Measurements from ENCODE around the gene SMNDC1.
A peak's percentile ranks its signal among the peaks of the same experiment; 100 is the strongest.
"Not testable (repeated sequence)": the region's sequence is repeated elsewhere in the genome, so short reads cannot be mapped to it uniquely, and the experiment has no call there.

SMNDC1 gene

DNA sequence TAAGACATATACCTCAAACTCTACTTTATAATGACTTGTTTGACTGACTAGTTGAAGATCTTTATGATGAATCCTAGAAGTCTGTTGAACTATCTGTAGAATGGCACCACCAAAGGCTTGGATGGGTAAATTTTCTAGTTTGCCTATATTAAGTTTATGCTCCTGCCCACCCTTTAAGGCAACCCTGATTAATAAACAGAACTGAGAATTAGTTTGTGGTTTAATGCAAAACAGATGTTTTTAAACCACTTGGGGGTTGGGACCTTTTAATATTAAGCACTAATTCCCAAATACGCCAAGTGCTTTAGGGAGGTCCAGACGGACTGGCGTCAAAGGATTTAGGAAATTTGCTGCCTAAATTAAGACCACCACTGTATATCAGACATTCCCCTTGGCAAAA lies 20.5 kb downstream of the SMNDC1 start:
- DNase-seq (ENCODE audit: low spot score), result no peak

DNA sequence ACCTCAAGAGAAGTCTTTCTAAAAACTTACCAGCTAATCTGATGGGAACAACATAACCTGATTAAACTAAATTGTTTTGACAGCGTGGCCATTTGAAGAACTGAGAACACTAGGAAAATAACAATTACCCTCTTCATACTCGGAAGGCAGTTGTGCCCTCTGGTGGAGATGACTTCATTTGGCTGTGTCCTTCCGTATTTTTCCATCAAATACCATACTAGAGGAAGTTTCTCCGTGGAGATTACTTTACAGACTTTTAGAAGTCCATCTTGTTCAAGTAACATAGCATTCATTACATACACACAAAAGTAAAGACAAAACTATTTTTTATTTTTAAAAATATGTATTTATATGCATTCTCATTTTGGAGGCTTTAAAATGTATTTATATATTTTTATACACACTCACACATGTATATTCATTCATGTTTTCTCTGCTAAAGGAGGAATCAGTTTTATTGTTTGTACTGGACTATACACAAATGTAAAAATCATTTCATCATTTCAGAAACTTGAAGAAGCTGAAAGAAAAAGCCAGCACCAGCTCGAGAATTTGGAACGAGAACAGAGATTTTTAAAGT lies 25.2 kb downstream of the SMNDC1 start:
- DNase-seq (ENCODE audit: low spot score), result peak; percentile 69

DNA sequence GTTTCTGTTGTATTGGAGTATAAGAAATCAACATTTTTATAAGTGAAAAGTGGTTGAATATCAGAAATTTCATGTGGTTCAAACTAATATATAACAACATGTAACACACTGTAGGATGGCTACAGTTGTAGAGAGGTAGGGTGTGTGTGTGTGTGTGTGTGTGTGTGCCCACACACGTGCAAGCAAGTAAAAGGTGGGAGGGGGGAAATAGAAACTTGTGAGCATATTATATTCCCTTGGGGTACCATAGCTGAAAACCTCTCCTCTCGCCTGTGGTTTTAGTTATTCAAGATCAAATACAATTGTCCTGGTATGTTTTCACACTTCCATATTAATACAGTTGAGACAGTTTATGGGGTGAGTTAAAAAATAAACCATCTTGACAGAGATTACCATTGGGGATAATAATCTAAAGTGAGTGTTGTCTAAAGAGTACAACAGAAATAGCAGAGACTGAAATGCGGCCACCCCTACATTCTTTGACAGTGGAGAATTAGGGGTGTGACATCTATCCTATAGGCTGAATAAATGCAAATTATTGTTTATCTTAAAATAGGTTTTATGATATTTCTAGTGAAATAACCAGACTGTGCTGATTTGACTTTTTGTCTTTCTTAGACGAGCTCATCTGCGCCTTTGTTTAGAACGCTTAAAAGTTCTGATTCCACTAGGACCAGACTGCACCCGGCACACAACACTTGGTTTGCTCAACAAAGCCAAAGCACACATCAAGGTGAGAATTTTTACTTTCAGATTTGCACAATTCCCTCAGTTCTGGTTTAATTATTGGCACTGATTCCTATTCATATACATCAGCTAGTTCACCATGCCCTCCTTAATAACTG lies 25.9 kb downstream of the SMNDC1 start:
- no peak for DNase-seq (ENCODE audit: low spot score)

DNA sequence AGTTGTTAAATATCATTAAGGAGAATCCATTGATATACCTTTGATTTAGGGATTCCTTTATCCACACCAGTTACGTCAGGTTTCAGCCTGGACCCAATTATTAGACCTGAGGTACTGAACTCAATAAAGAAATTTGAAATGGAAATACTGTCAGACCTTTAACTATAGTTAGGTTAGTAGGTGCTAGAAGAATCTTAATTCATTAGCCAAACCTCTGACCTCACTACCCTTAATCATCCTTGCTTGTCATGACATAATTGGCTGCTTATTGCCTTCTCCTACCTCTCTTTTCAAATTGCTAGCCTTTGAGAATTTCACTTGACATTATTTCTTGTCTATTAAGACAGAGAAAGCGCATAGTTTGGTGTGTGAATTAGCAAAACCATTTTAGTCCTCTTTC lies 27.1 kb downstream of the SMNDC1 start:
- no peak for DNase-seq (ENCODE audit: low spot score)

DNA sequence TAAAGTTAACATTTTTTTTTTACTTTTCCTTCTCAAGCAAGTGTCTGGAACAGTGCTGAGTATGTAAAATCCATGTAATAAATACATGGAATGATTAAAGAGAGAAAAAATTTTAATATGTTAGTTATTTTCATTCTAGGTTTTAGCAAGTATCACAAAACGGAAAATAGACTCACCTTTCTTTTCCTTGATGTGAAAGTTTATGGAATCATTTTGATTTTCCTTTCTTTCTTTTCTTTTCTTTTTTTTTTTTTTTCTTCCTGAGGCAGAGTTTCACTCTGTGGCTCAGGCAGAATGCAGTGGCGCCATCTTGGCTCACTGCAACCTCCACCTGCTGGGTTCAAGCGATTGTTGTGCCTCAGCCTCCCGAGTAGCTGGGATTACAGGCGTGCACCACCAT lies 28.1 kb downstream of the SMNDC1 start:
- DNase-seq (ENCODE audit: low spot score), result no peak

DNA sequence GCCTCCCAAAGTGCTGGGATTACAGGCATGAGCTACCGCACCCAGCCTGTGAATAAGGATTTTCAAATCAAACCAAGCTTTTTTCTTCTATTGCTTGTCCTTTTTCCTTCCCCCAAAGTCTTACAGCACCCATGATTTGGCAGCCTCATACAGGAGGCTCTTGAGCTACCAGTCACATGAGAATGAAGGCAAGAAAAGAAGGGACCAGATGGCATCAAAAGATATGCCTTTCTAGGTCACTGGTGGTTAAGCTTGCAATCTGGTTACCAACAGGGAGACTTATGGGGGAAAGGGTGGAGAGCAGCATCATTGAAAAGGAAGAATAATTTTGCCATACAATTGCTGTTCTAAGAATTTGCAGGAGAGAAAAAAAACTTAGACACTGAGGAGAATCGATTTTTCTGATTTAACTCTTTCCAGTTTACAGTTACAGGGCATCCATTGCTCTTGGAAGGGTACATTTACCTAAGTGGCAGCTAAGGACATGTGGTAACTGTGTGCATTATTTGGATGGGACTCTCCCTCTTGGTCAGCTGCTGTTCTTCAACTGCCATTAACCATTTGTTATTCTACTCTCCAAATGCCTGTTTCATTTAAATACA lies 29.5 kb downstream of the SMNDC1 start:
- peak; percentile 5 for DNase-seq (ENCODE audit: low spot score)

DNA sequence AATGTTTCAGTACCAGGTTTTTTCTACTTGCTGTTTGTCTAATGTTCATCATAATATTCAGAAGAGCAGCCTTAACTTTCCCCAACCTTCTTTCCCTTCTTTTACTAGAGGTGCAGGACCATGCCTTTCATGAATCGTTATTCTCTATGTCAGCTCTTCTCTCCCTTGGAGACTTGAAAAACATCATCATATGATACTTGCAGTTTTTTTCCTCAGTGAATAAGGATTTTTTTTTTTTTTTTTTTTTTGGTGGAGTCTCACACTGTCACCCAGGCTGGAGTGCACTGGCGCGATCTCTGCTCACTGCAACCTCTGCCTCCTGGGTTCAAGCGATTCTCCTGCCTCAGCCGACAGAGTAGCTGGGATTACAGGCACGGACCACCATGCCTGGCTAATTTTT lies 30.1 kb downstream of the SMNDC1 start:
- no peak for DNase-seq (ENCODE audit: low spot score)

DNA sequence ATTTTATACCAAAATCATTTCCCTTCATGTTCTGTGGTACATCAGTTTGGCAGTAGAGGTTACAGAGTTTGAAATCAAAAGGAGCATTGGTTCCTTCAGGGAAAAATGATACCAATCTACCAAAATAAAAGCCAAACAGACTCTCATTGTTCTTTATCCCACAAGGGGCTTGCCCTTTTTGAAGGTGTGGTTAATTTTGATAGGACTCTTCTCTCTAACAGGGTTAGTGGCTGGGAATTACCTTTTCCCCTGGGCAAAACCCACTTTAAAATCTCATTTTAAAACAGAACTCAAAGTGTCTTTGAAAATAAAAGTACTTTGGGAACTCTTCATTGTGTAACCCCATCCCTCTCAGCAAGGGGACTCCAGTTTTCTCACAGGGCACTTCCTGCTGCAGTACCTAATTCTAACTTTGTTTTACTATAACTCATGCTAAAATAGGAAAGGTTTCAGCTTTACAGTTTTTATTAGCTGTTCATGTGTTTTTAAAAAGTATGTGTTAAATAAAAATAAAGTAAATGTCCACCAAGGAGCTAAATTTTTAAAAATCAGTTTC lies 30.6 kb downstream of the SMNDC1 start:
- DNase-seq (ENCODE audit: low spot score), result no peak

DNA sequence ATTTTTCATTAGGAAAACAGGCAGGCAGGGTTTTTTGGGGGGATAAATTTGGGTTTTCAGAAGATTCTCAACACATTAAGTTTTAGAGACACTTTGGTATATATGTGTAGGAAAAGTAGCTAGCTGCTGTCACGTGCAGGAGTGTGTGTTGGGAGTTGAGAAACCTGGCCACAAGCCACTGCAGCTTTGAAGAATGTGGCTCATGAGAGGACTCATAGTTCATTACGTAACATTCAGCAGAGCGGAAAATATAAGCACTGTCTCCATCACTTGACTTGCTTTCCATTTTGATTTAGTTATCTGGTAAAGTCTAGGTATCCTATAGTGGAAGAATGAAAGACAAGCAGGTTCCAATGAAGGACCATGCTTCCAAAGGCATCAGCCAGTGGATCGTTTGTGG lies 31.2 kb downstream of the SMNDC1 start:
- DNase-seq (ENCODE audit: low spot score), result no peak

DNA sequence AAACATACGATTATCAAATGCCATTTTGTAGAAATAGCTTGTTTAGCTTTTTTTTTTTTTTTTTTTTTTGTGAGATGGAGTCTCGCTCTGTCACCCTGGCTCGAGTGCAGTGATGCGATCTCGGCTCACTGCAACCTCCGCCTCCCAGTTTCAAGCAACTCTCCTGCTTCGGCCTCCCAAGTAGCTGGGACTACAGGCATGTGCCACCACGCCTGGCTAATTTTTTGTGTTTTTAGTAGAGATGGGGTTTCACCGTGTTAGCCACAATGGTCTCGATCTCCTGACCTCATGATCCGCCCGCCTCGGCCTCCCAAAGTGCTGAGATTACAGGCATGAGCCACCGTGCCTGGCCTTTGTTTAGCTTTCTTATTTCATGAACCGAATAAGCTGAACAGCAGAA lies 31.7 kb downstream of the SMNDC1 start:
- not testable (repeated sequence) for DNase-seq (ENCODE audit: low spot score)

DNA sequence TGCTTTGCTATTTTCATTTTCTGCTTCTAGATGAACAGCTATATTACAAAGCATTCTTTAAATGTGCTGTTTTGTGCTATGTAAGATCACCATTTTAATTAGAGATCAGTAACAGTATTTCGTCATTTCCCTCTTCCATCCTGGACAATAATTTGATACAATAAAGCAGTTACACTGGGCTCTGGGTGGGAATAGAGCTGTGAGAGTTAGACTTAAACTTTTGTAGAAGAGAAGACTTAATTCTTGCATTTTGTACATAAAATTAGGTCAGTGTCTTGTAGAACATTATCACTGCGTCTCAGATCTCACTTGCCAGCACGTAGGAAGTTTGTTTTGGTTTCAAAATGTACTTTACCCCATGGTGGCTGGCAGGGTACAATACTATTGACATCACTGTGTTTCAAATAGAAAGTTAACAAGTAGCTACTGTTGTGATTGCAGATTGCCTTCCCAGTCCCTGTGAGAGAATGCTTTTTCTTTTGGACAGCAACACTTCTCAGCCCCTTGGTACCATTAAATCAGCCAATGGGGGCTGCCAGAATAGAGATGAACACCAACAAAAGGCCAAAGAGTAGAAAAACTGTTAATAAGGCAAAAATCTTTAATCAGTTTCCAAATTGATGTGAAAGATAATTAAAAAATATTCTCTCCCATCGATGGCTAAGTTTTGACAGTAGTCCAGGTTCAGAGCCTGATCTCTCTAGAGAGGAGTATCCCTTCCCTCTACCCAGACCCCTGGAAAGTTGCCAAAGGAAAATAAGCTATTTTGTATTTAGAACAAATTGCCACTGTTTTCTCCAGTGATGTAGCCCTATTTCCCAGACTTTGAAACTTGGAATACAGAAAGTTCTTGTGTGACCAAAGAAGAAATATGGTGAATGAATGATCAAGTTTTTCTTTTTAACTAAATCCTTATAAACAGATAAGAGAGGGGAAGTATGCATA lies 35.1 kb downstream of the SMNDC1 start:
- no peak for DNase-seq (ENCODE audit: low spot score)

DNA sequence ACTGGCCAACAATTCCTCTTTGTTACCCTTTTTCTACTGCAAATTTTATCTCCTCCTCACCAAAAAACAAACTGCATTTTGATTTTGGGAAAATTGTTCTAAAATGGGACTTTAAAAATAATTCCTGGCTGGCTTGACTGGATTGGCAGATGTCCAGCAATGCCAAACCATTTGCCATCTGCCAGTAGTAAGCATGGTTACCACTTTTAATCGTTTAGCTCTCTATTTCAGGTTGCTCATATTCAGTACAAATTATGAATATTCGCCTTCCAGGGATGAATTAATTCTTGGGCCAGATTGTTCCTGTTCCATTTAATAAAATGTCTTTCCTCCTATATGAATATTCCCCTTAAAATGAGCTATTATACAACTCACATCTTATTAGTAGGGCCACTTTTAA lies 35.7 kb downstream of the SMNDC1 start:
- DNase-seq (ENCODE audit: low spot score), result no peak

DNA sequence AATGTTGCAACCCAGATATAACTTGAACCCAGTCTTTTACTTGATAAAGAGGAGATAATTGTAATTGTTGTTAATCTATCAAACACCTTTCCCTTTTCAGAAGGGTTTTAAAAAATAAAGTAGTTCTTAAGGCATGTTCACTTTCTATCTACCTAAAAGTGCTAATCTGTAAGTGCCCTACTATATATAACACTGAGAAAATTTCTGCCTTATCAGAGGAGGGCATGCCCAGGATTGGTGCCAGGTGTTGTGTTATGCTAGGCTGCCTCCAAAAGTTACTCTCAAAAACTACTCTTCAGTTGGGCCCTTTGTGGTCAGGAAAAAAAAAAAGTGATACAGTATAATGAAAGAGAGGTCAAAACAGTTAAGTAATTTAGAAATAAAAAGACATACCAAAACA lies 36.3 kb downstream of the SMNDC1 start:
- DNase-seq (ENCODE audit: low spot score), result no peak

DNA sequence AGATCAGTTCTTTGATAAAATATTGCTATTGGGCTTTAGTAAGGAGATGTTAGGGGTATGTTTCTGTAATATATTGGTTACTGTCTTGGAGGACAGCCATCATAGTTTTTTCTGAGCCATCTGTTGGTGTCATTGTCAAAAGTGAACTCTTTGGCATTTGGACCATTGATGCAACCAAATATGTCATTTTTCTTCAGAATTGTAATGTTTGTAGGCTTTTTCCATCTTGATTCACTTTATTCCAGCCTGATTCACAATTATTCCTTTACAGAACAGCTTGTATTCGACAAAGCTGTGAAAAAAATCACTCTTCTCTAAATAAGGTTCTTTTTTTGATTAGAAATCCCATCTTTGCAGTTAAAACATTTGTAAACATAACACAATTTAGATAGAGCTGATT lies 37.4 kb downstream of the SMNDC1 start:
- no peak for DNase-seq (ENCODE audit: low spot score)

DNA sequence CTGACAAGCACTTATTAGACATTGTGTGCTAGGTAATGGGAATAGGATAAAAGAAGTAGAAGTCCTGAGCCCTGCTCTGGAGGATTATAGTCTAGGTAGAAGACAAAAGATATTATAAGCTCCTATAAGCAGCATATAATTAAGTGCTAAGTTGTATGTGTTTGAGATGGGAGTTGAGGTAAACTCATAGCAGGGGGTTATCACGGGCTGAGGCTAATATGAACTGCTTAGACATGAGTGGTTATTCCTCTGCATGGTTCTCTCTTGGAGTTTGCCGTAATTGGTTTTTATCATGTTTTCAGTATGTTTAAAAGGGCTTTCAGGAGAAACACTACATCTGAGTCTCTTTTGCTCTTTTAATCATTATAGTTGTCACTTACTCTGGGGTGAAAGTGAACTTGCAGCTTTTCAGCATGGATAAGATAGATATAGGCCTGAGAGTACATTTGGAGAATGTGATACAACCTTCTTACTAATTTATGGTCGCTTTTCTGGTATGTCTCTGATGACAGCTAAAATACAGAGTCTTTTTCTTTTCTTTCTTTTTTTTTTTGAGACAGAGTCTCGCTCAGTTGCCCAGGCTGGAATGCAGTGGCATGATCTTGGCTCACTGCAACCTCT lies 39.0 kb downstream of the SMNDC1 start:
- DNase-seq (ENCODE audit: low spot score), result no peak

DNA sequence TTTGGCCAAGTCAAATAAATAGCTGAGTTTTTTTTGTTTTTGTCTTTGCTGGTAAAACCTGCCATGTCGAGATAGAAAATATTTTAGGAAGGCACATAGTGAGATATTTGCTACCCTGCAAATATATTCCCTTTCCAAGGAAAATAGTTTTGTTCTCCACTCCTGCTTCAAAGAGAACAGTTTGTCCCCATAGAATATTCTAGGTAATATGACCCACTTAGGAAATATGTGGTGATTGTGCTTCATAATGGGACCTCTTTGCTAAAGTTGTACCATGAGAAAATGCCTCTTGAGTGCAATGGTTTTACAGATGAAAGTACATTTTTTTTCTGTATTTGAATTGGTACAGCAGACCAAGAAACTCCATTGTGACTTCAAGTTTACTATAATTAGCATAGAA lies 41.6 kb downstream of the SMNDC1 start:
- no peak for DNase-seq (ENCODE audit: low spot score)

DNA sequence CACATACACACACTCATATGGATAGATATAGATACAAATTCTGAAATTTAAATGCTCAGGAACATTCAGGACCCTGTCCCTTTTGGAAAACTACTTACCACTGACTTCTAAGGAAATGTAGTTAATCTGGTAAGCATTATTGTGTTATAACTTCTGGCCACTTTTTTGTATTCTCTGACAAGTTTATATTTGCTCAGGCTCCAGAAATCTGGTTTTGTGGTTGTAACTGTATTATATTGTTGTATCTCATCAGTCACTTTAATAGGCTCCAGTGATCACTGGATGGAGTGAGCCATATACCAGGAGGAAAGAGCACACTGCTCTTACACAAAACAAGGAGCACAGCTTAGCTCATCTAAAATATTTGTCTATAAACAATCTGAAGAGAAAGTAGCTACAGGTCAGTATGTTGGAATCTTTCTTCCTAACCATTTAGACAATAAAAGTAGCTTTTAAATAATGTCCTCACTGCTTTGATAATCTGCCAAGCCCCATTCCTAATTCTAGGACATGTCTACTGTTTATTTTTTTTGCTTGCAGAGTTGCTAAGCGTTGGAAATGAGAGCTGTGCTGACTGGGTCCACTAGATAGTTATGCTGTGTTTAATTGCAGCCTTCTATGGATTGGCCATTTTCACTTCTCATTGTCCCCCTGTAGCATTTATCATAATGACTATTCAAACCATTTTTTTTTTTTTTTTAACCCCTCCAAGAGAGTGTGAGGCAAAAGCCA lies 43.8 kb downstream of the SMNDC1 start:
- no peak for DNase-seq (ENCODE audit: low spot score)

DNA sequence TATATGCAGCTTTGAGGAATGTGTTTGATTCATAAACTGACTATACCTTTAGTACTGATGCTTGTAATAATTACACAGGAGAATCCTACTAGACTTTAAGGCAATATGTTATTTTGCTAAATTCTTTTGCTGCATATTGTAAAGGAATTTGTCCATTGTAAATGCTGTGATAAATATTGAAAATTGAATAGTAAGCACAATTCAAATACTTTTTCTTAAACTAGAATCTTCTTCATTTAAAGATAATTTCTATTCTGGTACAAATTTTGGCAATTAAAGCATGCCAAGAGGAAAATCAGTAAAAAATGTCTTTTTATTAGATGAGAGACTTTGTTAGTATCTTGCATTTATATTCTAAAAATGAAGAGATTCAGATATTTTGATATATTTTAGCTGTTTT lies 45.4 kb downstream of the SMNDC1 start:
- no peak for DNase-seq (ENCODE audit: low spot score)

DNA sequence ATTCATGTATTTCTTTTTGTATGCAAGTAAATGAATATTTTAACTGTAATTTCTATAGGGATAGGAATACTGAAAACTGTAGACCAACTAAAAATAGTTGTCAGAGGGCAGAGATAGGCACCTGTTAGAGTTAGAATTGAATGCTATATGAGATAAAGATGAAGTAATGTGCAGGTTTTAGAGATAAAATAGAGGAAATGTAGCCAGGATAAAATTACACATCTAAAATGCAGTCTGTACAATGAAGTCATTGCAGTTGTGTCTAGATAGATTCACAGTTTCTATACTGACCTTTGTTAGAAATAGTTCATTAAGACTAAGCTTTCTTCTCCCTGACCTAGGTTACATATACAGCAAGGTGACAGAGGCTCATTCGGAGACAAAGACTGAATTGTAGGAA lies 46.2 kb downstream of the SMNDC1 start:
- DNase-seq (ENCODE audit: low spot score), result no peak

DNA sequence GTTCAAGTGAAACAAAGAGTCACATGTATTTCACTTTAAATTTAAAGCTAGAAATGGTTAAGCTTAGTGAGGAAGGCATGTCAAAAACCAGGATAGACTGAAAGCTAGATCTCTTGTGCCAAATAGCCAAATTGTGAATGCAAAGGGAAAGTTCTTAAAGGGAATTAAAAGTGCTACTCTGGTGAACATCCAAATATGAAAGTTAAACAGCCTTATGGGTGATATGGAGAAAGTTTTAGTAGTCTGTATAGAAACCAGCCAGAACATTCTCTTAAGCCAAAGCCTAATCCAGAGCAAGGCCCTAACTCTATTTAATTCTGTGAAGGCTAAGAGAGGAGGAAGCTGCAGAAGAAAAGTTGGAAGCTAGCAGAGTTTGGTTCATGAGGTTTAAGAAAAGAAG lies 50.3 kb downstream of the SMNDC1 start:
- no peak for DNase-seq (ENCODE audit: low spot score)

DNA sequence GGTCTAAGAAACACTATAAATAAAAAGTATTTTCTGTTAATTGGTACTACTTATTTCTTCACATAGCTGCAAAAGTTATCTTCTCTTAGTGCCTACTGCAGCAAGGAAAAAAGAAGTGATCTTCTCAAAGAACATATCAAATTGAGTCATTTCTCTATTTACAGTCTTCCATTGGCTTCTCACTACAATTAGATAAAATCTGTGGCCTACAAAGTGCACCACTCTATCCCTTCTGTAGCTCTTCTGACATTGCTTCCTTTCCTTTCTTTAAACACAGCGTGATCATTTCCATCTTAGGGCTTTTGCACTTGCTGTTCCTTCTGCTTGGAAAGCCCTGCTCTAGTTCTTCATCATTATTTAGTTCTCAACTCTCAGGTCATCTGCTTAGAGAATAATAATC lies 52.6 kb downstream of the SMNDC1 start:
- DNase-seq (ENCODE audit: low spot score), result no peak
